IPS-18a (cell line): Measurements from ENCODE around the gene UBAP2.
"Not testable (repeated sequence)": the region's sequence is repeated elsewhere in the genome, so short reads cannot be mapped to it uniquely, and the experiment has no call there.

Experiments used
- H3K27ac ChIP-seq: one replicate; pipeline ENCODE4 v1.5.1; 2013; ENCODE audit warnings: low read length
- H3K27me3 ChIP-seq: one replicate; pipeline ENCODE4 v1.6.1; 2013; ENCODE audit warnings: mild to moderate bottlenecking, low read length; ENCODE audit not compliant: control insufficient read depth, insufficient read depth
- H3K36me3 ChIP-seq: one replicate; pipeline ENCODE4 v1.6.1; 2013; ENCODE audit warnings: low read depth, low read length; ENCODE audit not compliant: control insufficient read depth
- H3K4me1 ChIP-seq: one replicate; pipeline ENCODE4 v1.6.1; 2013; ENCODE audit warnings: low read depth, low read length; ENCODE audit not compliant: control insufficient read depth
- H3K4me3 ChIP-seq: one replicate; pipeline ENCODE4 v1.5.1; 2013; ENCODE audit warnings: low read length
- H3K9ac ChIP-seq: one replicate; pipeline ENCODE4 v1.6.1; 2013; ENCODE audit warnings: mild to moderate bottlenecking, low read length, moderate library complexity
- H3K9me3 ChIP-seq: one replicate; pipeline ENCODE4 v1.6.1; 2013; ENCODE audit warnings: low read depth, low read length; ENCODE audit not compliant: control insufficient read depth

UBAP2 gene

GRCh38 chr9:33962468-33962867, 86.2 kb downstream of the UBAP2 start:
- H3K4me3 ChIP-seq, H3K27me3 ChIP-seq, H3K9me3 ChIP-seq, H3K27ac ChIP-seq, H3K9ac ChIP-seq, H3K4me1 ChIP-seq: not testable (repeated sequence)
- peaks cover 36% of the 10 kb centered on the region for H3K36me3 ChIP-seq

DNA sequence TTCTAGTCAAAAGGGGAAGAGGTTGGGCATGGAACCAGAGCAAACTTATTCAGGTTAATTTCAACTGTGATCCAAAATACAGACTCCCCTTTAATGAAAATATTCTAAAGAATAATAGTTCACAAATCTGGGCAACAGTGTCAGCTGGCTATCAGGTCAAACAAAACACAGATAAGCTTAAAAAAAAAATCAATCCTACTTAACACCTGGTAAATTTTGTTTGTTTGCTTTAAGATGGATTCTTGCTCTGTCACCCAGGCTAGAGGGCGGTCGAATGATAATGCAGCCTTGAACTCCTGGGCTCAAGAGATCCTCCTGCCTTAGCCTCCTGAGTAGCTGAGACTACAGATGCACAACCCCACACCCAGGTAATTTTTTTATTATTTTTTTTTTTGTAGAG, 89.0 kb downstream of the UBAP2 start:
- Histone ChIP-seq H3K4me1 (no peaks in the 10 kb centered on the region), H3K27me3 (no peaks in the 10 kb centered on the region), H3K4me3 (no peak overlapping the region), H3K9me3 (no peaks in the 10 kb centered on the region), H3K9ac (no peak overlapping the region), H3K36me3 (peaks cover 52% of the 10 kb centered on the region), H3K27ac (no peak overlapping the region)

DNA sequence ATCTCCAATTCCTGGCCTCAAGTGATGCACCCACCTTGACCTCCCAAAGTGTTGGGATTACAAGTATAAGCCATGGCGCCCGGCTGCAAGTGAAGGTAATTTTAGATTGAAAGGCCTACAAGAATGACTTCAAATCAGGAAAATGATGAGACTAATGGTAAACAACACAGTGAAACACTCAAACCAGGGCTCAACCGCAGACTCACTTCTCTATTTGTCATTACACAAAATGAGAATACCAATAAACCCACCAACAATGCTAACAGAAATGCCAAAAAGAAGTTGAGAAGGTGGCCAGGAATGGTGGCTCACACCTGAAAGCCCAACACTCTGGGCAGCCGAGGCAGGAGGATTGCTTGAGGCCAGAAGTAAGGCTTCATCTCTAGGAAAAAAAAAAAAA, 92.1 kb downstream of the UBAP2 start:
- Histone ChIP-seq H3K4me1 (no peaks in the 10 kb centered on the region), H3K36me3 (peaks cover 61% of the 10 kb centered on the region), H3K27me3 (no peaks in the 10 kb centered on the region), H3K4me3 (no peak overlapping the region), H3K27ac (no peak overlapping the region), H3K9me3 (no peaks in the 10 kb centered on the region), H3K9ac (no peak overlapping the region)

DNA sequence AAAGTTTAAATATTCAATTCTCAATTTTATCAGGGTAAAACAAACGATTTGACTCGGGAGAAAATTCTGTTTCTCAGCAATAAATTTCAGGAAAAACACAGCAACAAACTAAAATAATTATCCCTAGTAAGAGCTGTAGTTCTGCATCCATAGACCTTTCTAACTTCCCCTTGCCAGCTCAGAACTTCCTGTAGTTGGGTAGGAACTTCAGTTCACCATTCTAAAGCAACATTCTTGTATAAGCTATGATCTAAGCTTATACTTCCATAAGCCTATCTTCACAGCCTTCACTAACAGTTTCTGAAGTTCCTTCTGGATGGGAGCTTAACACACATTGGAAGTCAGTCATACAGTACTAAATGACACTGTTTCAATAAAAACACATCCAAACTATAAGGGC, 96.6 kb downstream of the UBAP2 start:
- no peaks in the 10 kb centered on the region for H3K9me3 ChIP-seq
- H3K27me3 ChIP-seq: no peaks in the 10 kb centered on the region
- peaks cover 55% of the 10 kb centered on the region for H3K36me3 ChIP-seq
- H3K27ac ChIP-seq: no peak overlapping the region
- H3K4me3 ChIP-seq: no peak overlapping the region
- H3K9ac ChIP-seq: no peak overlapping the region
- H3K4me1 ChIP-seq: no peaks in the 10 kb centered on the region

- Histone ChIP-seq H3K9me3 (no peaks in the 10 kb centered on the region), H3K4me3 (no peak overlapping the region), H3K9ac (no peak overlapping the region), H3K27me3 (no peaks in the 10 kb centered on the region), H3K27ac (no peak overlapping the region), H3K4me1 (no peaks in the 10 kb centered on the region), H3K36me3 (peaks cover 54% of the 10 kb centered on the region)
Observed at GRCh38 chr9:33950371-33950770, 98.3 kb downstream of the UBAP2 start.

- Histone ChIP-seq H3K27ac (no peak overlapping the region), H3K4me3 (no peak overlapping the region), H3K4me1 (no peaks in the 10 kb centered on the region), H3K9ac (no peak overlapping the region), H3K27me3 (no peaks in the 10 kb centered on the region), H3K9me3 (no peaks in the 10 kb centered on the region), H3K36me3 (peaks cover 60% of the 10 kb centered on the region)
Observed at GRCh38 chr9:33946779-33947535, 101.7 kb downstream of the UBAP2 start.

DNA sequence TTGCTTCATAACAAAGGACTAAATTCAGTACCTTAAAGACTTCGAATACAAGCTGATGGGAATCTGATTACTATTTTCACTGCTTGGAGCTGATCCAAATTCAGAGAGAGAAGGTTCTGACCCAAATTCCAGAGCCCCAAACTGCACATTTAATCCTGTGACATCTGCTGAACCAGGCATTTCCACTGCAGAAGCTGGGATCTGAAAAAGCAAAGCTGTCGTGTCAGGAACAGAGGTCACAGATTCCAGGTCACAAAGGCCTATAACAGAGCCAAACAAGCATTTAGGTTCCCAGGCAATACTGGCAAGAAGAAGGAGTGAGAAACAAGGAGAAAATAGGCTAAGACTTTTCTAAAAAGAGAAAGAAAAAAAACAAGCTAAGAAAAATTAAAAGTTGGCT, 105.3 kb downstream of the UBAP2 start:
- Histone ChIP-seq H3K27ac (no peak overlapping the region), H3K4me3 (no peak overlapping the region), H3K9me3 (no peaks in the 10 kb centered on the region), H3K36me3 (peaks cover 70% of the 10 kb centered on the region), H3K4me1 (no peaks in the 10 kb centered on the region), H3K9ac (no peak overlapping the region), H3K27me3 (no peaks in the 10 kb centered on the region)

DNA sequence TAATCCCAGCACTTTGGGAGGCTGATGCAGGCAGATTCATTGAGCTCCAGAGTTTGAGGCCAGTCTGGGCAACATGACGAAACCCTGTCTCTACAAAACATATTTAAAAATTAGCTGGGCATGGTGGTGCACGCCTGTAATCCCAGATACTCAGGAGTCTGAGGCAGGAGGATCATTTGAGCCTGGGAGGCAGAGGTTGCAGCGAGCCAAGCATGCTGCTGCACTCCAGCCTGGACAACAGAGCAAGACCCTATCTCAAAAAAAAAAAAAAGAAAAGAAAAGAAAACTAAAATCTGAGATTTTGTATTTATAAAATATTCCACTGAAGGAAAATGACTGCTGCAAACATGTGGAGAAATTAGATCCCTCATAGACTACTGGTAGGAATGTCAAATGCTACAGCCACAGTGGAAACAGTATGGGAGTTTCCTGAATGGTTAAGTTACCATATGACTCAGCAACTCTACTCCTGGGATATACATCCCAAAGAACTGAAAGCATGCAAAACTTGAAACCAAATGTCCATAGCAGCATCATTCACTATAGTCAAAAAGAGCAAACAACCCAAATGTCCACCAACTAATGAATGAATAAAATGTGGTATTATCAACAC, 106.1 kb downstream of the UBAP2 start:
- Histone ChIP-seq H3K27me3 (no peaks in the 10 kb centered on the region), H3K9me3 (no peaks in the 10 kb centered on the region), H3K9ac (no peak overlapping the region), H3K36me3 (peaks cover 67% of the 10 kb centered on the region), H3K27ac (no peak overlapping the region), H3K4me1 (no peaks in the 10 kb centered on the region), H3K4me3 (no peak overlapping the region)

DNA sequence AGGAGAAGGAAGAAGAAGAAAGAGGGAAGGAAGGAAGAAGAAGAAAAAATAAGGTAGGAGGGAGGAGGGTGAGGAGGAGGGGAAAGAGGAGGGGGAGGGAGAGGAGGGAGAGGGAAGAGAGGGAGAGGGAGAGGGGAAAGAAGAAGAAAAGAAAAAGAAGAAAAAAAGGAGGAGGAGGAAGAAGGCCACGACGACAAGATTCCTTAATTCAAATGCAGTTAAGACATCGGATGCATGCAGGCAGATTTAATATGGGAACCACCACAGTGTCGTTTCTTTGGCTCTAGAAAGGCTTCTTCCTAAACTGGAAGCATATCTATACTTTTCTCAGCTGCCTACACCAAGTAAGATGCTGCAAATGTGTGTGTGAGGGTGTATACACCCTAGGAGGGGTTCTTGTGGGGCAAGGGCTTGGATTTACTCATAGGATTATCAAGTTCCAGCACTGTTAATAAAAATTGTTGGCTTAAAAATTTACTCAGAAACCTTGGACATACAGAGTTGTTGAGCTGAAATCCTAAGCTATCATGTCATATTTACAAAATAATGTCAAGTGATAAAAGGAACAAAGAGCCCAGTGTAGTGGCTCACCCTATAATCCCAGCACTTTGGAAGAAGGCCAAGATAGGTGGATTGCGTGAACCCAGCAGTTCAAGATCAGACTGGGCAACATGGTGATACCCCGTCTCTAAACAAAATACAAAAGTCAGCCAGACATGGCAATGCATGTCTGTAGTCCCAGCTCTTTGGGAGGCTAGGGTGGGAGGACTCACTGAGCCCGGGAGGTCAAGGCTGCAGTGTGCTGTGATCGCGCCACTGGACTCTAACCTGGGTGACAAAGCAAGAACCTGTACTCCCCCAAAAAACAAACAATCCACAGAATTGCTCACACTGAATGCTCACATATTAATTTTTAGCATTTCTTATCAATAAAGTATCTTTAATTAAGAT, 108.5 kb downstream of the UBAP2 start:
- Histone ChIP-seq H3K9ac (no peak overlapping the region), H3K9me3 (no peaks in the 10 kb centered on the region), H3K4me3 (no peak overlapping the region), H3K4me1 (no peaks in the 10 kb centered on the region), H3K27me3 (no peaks in the 10 kb centered on the region), H3K27ac (no peak overlapping the region), H3K36me3 (peaks cover 64% of the 10 kb centered on the region)

- Histone ChIP-seq H3K27me3 (no peaks in the 10 kb centered on the region), H3K9ac (no peak overlapping the region), H3K4me1 (peaks cover 10% of the 10 kb centered on the region), H3K36me3 (peaks cover 65% of the 10 kb centered on the region), H3K27ac (peak overlapping the region; percentile 34), H3K9me3 (no peaks in the 10 kb centered on the region), H3K4me3 (no peak overlapping the region)
Observed at GRCh38 chr9:33934188-33934878, 114.4 kb downstream of the UBAP2 start.
